ENCODE results near the gene SORCS2. TPM values are rescaled to one million over a fixed set of nuclear protein-coding genes. Genes with fewer than 3 reads are reported as not detected.

SORCS2 gene
- total and polyA plus RNA-seq, 2 donors (not counting 1 experiment from before 2014, with no cell fraction given): not detected

GRCh38 chr4:7757501-7758471 is 565.4 kb downstream of the SORCS2 start:
- Mint-ChIP-seq H3K27me3 (peaks cover 3% of the 10 kb centered on the region), H3K4me1 (peaks cover 4% of the 10 kb centered on the region), H3K27ac (no peak overlapping the region), H3K4me3 (no peak overlapping the region), H3K9me3 (ENCODE audit: insufficient read depth) (no peaks in the 10 kb centered on the region)
- Histone ChIP-seq H3K36me3 (replicated peaks in 1 of 2; ENCODE audit: control extremely low read depth in 1 of 2, control insufficient read depth in 1 of 2, extremely low read depth in 1 of 2, insufficient read depth in 2 of 2, low read length in 1 of 2) (no peaks in the 10 kb centered on the region), H3K4me2 (replicated peaks; ENCODE audit: low read depth, low read length, poor library complexity, severe bottlenecking) (no peak overlapping the region), H3K9ac (ENCODE audit: low read length) (no peak overlapping the region), H3K4me1 (ENCODE audit: control insufficient read depth in 2 of 2, insufficient read depth in 2 of 2, low read length in 2 of 2) (no peaks in the 10 kb centered on the region), H3K27me3 (replicated peaks in 1 of 4; ENCODE audit: control extremely low read depth in 1 of 4, control insufficient read depth in 3 of 4, insufficient read depth in 4 of 4, low read length in 3 of 4) (no peaks in the 10 kb centered on the region), H3K79me2 (ENCODE audit: control insufficient read depth, insufficient read depth, low read length) (no peaks in the 10 kb centered on the region), H3K4me3 (ENCODE audit: control extremely low read depth in 1 of 5, extremely low read depth in 1 of 5, insufficient read depth in 1 of 5, low read depth in 2 of 5, low read length in 4 of 5) (no peak overlapping the region), H2AFZ (ENCODE audit: insufficient read depth, low read depth, low read length, poor library complexity, severe bottlenecking) (no peak overlapping the region), H3K9me3 (ENCODE audit: control extremely low read depth in 1 of 3, control insufficient read depth in 2 of 3, insufficient read depth in 1 of 3, low read length in 2 of 3) (peaks cover 0 to 5% (median 0%) of the 10 kb centered on the region in 3 donors), H4K20me1 (ENCODE audit: control insufficient read depth, insufficient read depth, low read length, poor library complexity, severe bottlenecking) (no peaks in the 10 kb centered on the region), H3K27ac (ENCODE audit: low read length in 2 of 2) (no peak overlapping the region)
- WGBS (ENCODE audit: insufficient coverage): 79% methylated on average over 19 of the region's 22 CpGs
- ChIA-PET CTCF (interaction anchor here (1.2 kb wide), 1 partner anchor 10 kb away, joined by 3 read pairs; no protein-coding TSS in a partner anchor), POLR2A (no interaction called here)
- DNase-seq: no peak
- ATAC-seq (ENCODE audit: low read depth): no peak
- intact Hi-C loops (cut with micrococcal nuclease): no loop called here
- no peak for TF ChIP-seq CTCF (IDR thresholded peaks at IDR 0.05)
- no peak for TF ChIP-seq EZH2 (IDR thresholded peaks at IDR 0.05; ENCODE audit: borderline replicate concordance, insufficient read depth, low read depth, low read length, poor library complexity, severe bottlenecking)

GRCh38 chr4:7758476-7758875 is 566.1 kb downstream of the SORCS2 start:
- no peak for ATAC-seq (ENCODE audit: low read depth)
- Histone ChIP-seq H3K4me2 (replicated peaks; ENCODE audit: low read depth, low read length, poor library complexity, severe bottlenecking) (no peak overlapping the region), H3K79me2 (ENCODE audit: control insufficient read depth, insufficient read depth, low read length) (no peaks in the 10 kb centered on the region), H3K36me3 (replicated peaks in 1 of 2; ENCODE audit: control extremely low read depth in 1 of 2, control insufficient read depth in 1 of 2, extremely low read depth in 1 of 2, insufficient read depth in 2 of 2, low read length in 1 of 2) (no peaks in the 10 kb centered on the region), H3K27ac (ENCODE audit: low read length in 2 of 2) (no peak overlapping the region), H3K9me3 (ENCODE audit: control extremely low read depth in 1 of 3, control insufficient read depth in 2 of 3, insufficient read depth in 1 of 3, low read length in 2 of 3) (peaks cover 0 to 5% (median 0%) of the 10 kb centered on the region in 3 donors), H3K9ac (ENCODE audit: low read length) (no peak overlapping the region), H3K4me1 (ENCODE audit: control insufficient read depth in 2 of 2, insufficient read depth in 2 of 2, low read length in 2 of 2) (no peaks in the 10 kb centered on the region), H3K27me3 (replicated peaks in 1 of 4; ENCODE audit: control extremely low read depth in 1 of 4, control insufficient read depth in 3 of 4, insufficient read depth in 4 of 4, low read length in 3 of 4) (no peaks in the 10 kb centered on the region), H2AFZ (ENCODE audit: insufficient read depth, low read depth, low read length, poor library complexity, severe bottlenecking) (no peak overlapping the region), H3K4me3 (ENCODE audit: control extremely low read depth in 1 of 5, extremely low read depth in 1 of 5, insufficient read depth in 1 of 5, low read depth in 2 of 5, low read length in 4 of 5) (no peak overlapping the region), H4K20me1 (ENCODE audit: control insufficient read depth, insufficient read depth, low read length, poor library complexity, severe bottlenecking) (no peaks in the 10 kb centered on the region)
- Mint-ChIP-seq H3K27ac (no peak overlapping the region), H3K4me1 (peaks cover 4% of the 10 kb centered on the region), H3K27me3 (peaks cover 3% of the 10 kb centered on the region), H3K4me3 (no peak overlapping the region), H3K9me3 (ENCODE audit: insufficient read depth) (no peaks in the 10 kb centered on the region)
- WGBS (ENCODE audit: insufficient coverage): 78% methylated on average over 8 of the region's 11 CpGs
- ChIA-PET CTCF (no interaction called here), POLR2A (no interaction called here)
- no peak for DNase-seq
- no peak for TF ChIP-seq EZH2 (IDR thresholded peaks at IDR 0.05; ENCODE audit: borderline replicate concordance, insufficient read depth, low read depth, low read length, poor library complexity, severe bottlenecking)
- intact Hi-C loops (cut with micrococcal nuclease): no loop called here
